Hepatocyte (in vitro differentiated cells): ENCODE results near the gene KIF5A. TPM values are rescaled to one million over a fixed set of nuclear protein-coding genes. Genes with fewer than 3 reads are reported as not detected.

Experiments
- DNase-seq: peaks from one replicate; pipeline ENCODE4 v3.0.0-alpha.2; 2016; ENCODE audit warnings: low spot score
- H2AFZ ChIP-seq: fragments of 200-600 bp; sonication (generic); 2 replicates; pipeline ENCODE4 v1.6.0; 2016; ENCODE audit warnings: antibody characterized with exemption, mild to moderate bottlenecking
- H3K27ac ChIP-seq: fragments of 200-600 bp; sonication (generic); 2 replicates; pipeline ENCODE4 v1.5.1; 2016; ENCODE audit warnings: mild to moderate bottlenecking
- H3K27me3 ChIP-seq: fragments of 200-600 bp; sonication (generic); 2 replicates; pipeline ENCODE4 v1.6.1; 2016
- H3K36me3 ChIP-seq: fragments of 200-600 bp; sonication (generic); replicated peaks from 2 replicates; pipeline ENCODE4 v1.5.1; 2016; ENCODE audit warnings: low read depth; ENCODE audit not compliant: insufficient read depth
- H3K4me1 ChIP-seq: fragments of 200-600 bp; sonication (generic); 2 replicates; pipeline ENCODE4 v1.5.1; 2016; ENCODE audit warnings: mild to moderate bottlenecking, moderate library complexity; ENCODE audit not compliant: insufficient read depth
- H3K4me2 ChIP-seq: fragments of 200-600 bp; sonication (generic); 2 replicates; pipeline ENCODE4 v1.6.0; 2016
- H3K4me3 ChIP-seq: fragments of 200-600 bp; sonication (generic); 2 replicates; pipeline ENCODE4 v1.5.1; 2016; ENCODE audit warnings: mild to moderate bottlenecking
- H3K79me2 ChIP-seq: fragments of 200-600 bp; sonication (generic); 2 replicates; pipeline ENCODE4 v1.6.0; 2017; ENCODE audit warnings: mild to moderate bottlenecking
- H3K9me2 ChIP-seq: fragments of 200-600 bp; sonication (generic); replicated peaks from 2 replicates; pipeline ENCODE4 v1.6.0; 2017; ENCODE audit warnings: mild to moderate bottlenecking; ENCODE audit not compliant: insufficient read depth
- H3K9me3 ChIP-seq: fragments of 200-600 bp; sonication (generic); 2 replicates; pipeline ENCODE4 v1.5.1; 2016; ENCODE audit warnings: low read depth, mild to moderate bottlenecking
- H4K20me1 ChIP-seq: fragments of 200-600 bp; sonication (generic); 2 replicates; pipeline ENCODE4 v1.6.0; 2016; ENCODE audit warnings: mild to moderate bottlenecking; ENCODE audit not compliant: insufficient read depth, poor library complexity, severe bottlenecking
- CTCF ChIP-seq: fragments of 200-600 bp; sonication (generic); IDR thresholded peaks from 2 replicates; pipeline ENCODE4 v1.5.1; 2016; ENCODE audit warnings: antibody characterized with exemption, mild to moderate bottlenecking; ENCODE audit not compliant: poor library complexity
- EZH2 ChIP-seq: fragments of 200-600 bp; sonication (generic); IDR thresholded peaks from 2 replicates; pipeline ENCODE4 v1.6.1; 2016; ENCODE audit warnings: antibody characterized with exemption, mild to moderate bottlenecking, borderline replicate concordance
- EZH2phosphoT487 ChIP-seq: fragments of 200-600 bp; sonication (generic); IDR thresholded peaks from one replicate; pipeline ENCODE4 v1.6.1; 2018; ENCODE audit warnings: antibody characterized with exemption, mild to moderate bottlenecking, low read depth, moderate library complexity; ENCODE audit not compliant: unreplicated experiment, severe bottlenecking
- WGBS: methylation state at CpG from one replicate; pipeline ENCODE4 v1.1.6; 2016; ENCODE audit warnings: low lambda C conversion rate; ENCODE audit errors: missing lambda C conversion rate; 5-methylcytosine and 5-hydroxymethylcytosine counted together
- polyA plus RNA-seq: library from polyadenylated mRNA; unstranded; fragments of >200 nt; fragmentation: Nextera tagmentation; extraction: Ambion mirVana; gene quantifications from 2 replicates; pipeline ENCODE4 v1.2.1, GENCODE V29; 2016
- total RNA-seq: library from RNA; depleted of rRNA; stranded (reverse); fragments of >200 nt; gene quantifications from 2 replicates; pipeline ENCODE4 v1.2.3, GENCODE V29; 2014

Gene KIF5A
- total and polyA plus RNA-seq, 2 experiments from 2014 or later = 0.03 to 0.18 TPM

DNA sequence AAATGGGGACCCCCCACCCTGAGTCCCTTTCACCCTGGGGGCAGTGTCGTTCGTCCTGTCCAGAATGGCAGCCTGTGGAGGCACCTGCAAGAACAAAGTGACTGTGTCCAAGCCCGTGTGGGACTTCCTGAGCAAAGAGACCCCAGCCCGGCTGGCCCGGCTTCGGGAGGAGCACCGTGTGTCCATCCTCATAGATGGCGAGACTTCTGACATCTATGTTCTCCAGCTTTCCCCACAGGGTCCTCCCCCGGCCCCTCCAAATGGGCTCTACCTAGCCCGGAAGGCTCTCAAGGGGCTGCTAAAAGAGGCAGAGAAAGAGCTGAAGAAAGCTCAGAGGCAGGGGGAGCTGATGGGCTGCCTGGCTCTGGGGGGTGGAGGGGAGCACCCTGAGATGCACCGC lies 57.0 kb downstream of the KIF5A start:
- no peaks in the 10 kb centered on the region for H3K79me2 ChIP-seq
- DNase-seq = no peak
- H3K4me2 ChIP-seq = no peak overlapping the region
- H3K27ac ChIP-seq = no peak overlapping the region
- H3K9me2 ChIP-seq = no peaks in the 10 kb centered on the region
- 92% methylated on average over 10 of the region's 11 CpGs for WGBS
- no peaks in the 10 kb centered on the region for H3K36me3 ChIP-seq
- no peak overlapping the region for H3K4me3 ChIP-seq
- H3K9me3 ChIP-seq = no peaks in the 10 kb centered on the region
- H3K27me3 ChIP-seq = peaks cover 15% of the 10 kb centered on the region
- peaks cover 32% of the 10 kb centered on the region for H3K4me1 ChIP-seq
- no peaks in the 10 kb centered on the region for H4K20me1 ChIP-seq
- no peak for TF ChIP-seq EZH2
- TF ChIP-seq CTCF = no peak
- TF ChIP-seq EZH2phosphoT487 = no peak
- H2AFZ ChIP-seq = no peak overlapping the region

DNA sequence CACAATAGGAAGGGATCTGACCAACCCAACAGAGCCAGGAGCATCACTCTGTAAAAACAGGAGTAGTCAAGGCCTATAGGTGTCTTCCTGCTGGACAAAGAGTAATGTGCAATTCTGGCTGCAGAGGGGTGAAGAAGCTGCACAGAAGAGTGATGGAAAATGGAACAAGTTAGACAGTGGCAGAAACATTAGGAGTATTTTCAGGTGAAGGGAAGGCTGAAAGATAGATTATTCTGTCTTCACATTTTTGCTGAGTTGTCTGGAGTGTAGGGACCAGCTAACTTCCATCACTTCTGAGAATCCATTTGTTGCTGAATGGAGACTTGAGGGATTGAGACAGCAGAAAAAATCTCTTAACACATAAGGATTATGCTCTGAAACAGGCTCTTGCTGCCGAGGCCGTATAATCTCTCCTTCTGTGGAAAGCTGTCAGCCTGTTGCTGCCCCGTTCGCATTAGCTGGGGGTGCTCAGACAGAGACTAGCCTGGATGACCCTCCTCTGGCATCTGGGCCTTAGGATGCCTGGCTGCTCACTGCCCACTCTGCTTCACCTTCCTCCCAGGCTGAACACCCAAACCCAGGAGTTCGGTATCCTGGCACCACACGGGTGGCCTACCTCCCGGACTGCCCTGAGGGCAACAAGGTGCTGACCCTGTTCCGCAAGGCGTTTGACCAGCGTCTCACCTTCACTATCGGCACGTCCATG lies 58.3 kb downstream of the KIF5A start:
- no peak for DNase-seq
- Histone ChIP-seq H3K4me1 (peaks cover 32% of the 10 kb centered on the region), H3K36me3 (no peaks in the 10 kb centered on the region), H3K27ac (no peak overlapping the region), H2AFZ (no peak overlapping the region), H3K79me2 (no peaks in the 10 kb centered on the region), H3K4me3 (no peak overlapping the region), H3K27me3 (peaks cover 27% of the 10 kb centered on the region), H3K4me2 (no peak overlapping the region), H4K20me1 (no peaks in the 10 kb centered on the region), H3K9me2 (no peaks in the 10 kb centered on the region), H3K9me3 (no peaks in the 10 kb centered on the region)
- WGBS = 87% methylated on average over 12 of the region's 12 CpGs
- no peak for TF ChIP-seq CTCF
- no peak for TF ChIP-seq EZH2
- TF ChIP-seq EZH2phosphoT487 = no peak

GRCh38 chr12:57609101-57609780 lies 59.4 kb downstream of the KIF5A start:
- no peaks in the 10 kb centered on the region for H3K9me2 ChIP-seq
- peaks cover 37% of the 10 kb centered on the region for H3K27me3 ChIP-seq
- H3K4me1 ChIP-seq = peaks cover 22% of the 10 kb centered on the region
- 57% methylated on average over 19 of the region's 19 CpGs for WGBS
- no peaks in the 10 kb centered on the region for H3K79me2 ChIP-seq
- DNase-seq = no peak
- H2AFZ ChIP-seq = no peak overlapping the region
- no peak overlapping the region for H3K27ac ChIP-seq
- H3K36me3 ChIP-seq = no peaks in the 10 kb centered on the region
- TF ChIP-seq CTCF = no peak
- no peak overlapping the region for H3K4me3 ChIP-seq
- no peak overlapping the region for H3K4me2 ChIP-seq
- H4K20me1 ChIP-seq = no peaks in the 10 kb centered on the region
- no peaks in the 10 kb centered on the region for H3K9me3 ChIP-seq
